Measurements from ENCODE around the gene ZNF775.

ZNF775 gene

GRCh38 chr7:150368884-150369747 lies 10.0 kb upstream of the ZNF775 start:
- peak; percentile 89 for DNase-seq (ENCODE audit: low read depth, low spot score)

GRCh38 chr7:150369748-150370501 lies 9.2 kb upstream of the ZNF775 start:
- peak; percentile 44 for DNase-seq (ENCODE audit: low read depth, low spot score)

- no peak for DNase-seq (ENCODE audit: low read depth, low spot score)
Measured at GRCh38 chr7:150370612-150371071, 8.5 kb upstream of the ZNF775 start.

- DNase-seq (ENCODE audit: low read depth, low spot score): no peak
Measured at GRCh38 chr7:150371131-150371995, 7.8 kb upstream of the ZNF775 start.

- peak; percentile 62 for DNase-seq (ENCODE audit: low read depth, low spot score)
Measured at GRCh38 chr7:150371996-150372270, 7.2 kb upstream of the ZNF775 start.

- DNase-seq (ENCODE audit: low read depth, low spot score): peak; percentile 70
Measured at GRCh38 chr7:150372271-150373048, 6.7 kb upstream of the ZNF775 start.

- peak; percentile 79 for DNase-seq (ENCODE audit: low read depth, low spot score)
Measured at GRCh38 chr7:150373049-150373801, 5.9 kb upstream of the ZNF775 start.

GRCh38 chr7:150374026-150374425 lies 5.1 kb upstream of the ZNF775 start:
- no peak for DNase-seq (ENCODE audit: low read depth, low spot score)

- DNase-seq (ENCODE audit: low read depth, low spot score): peak; percentile 84
Measured at GRCh38 chr7:150374472-150374871, 4.7 kb upstream of the ZNF775 start.

- no peak for DNase-seq (ENCODE audit: low read depth, low spot score)
Measured at GRCh38 chr7:150375662-150376521, 3.2 kb upstream of the ZNF775 start.

GRCh38 chr7:150376560-150376959 lies 2.6 kb upstream of the ZNF775 start:
- no peak for DNase-seq (ENCODE audit: low read depth, low spot score)

GRCh38 chr7:150377196-150377595 lies 1.9 kb upstream of the ZNF775 start:
- no peak for DNase-seq (ENCODE audit: low read depth, low spot score)

GRCh38 chr7:150377635-150378034 lies 1.5 kb upstream of the ZNF775 start:
- no peak for DNase-seq (ENCODE audit: low read depth, low spot score)

- DNase-seq (ENCODE audit: low read depth, low spot score): peak; percentile 97
Measured at GRCh38 chr7:150378115-150378852, 846 bp upstream of the ZNF775 start.

- peak; percentile 37 for DNase-seq (ENCODE audit: low read depth, low spot score)
Measured at GRCh38 chr7:150379441-150380379, 580 bp downstream of the ZNF775 start.

GRCh38 chr7:150380463-150380862 lies 1.3 kb downstream of the ZNF775 start:
- no peak for DNase-seq (ENCODE audit: low read depth, low spot score)

- DNase-seq (ENCODE audit: low read depth, low spot score): no peak
Measured at GRCh38 chr7:150381096-150381495, 2.0 kb downstream of the ZNF775 start.

- DNase-seq (ENCODE audit: low read depth, low spot score): no peak
Measured at GRCh38 chr7:150381785-150382122, 2.6 kb downstream of the ZNF775 start.

Data from ELF-1 (cell line).